ENCODE results near the gene DBNDD1.
"Not testable (repeated sequence)": the region's sequence is repeated elsewhere in the genome, so short reads cannot be mapped to it uniquely, and the experiment has no call there.

Gene DBNDD1

GRCh38 chr16:89986600-89986999 lies 32.7 kb downstream of the DBNDD1 start:
- DNase-seq: no peak

GRCh38 chr16:89985219-89985618 lies 34.0 kb downstream of the DBNDD1 start:
- DNase-seq: no peak

- DNase-seq: no peak
These were observed 35.0 kb downstream of the DBNDD1 start for GRCh38 chr16:89984216-89984615.

GRCh38 chr16:89983536-89983935 lies 35.7 kb downstream of the DBNDD1 start:
- DNase-seq: no peak

- no peak for DNase-seq
These were observed 36.9 kb downstream of the DBNDD1 start for GRCh38 chr16:89982318-89982717.

GRCh38 chr16:89981414-89981813 lies 37.8 kb downstream of the DBNDD1 start:
- no peak for DNase-seq

- no peak for DNase-seq
These were observed 44.4 kb downstream of the DBNDD1 start for GRCh38 chr16:89974870-89975269.

- no peak for DNase-seq
These were observed 45.5 kb downstream of the DBNDD1 start for GRCh38 chr16:89973654-89974335.

GRCh38 chr16:89973235-89973634 lies 46.0 kb downstream of the DBNDD1 start:
- DNase-seq: no peak

- DNase-seq: peak; percentile 93
These were observed 46.7 kb downstream of the DBNDD1 start for GRCh38 chr16:89972244-89973234.

GRCh38 chr16:89971495-89972243 lies 47.6 kb downstream of the DBNDD1 start:
- DNase-seq: no peak

- no peak for DNase-seq
These were observed 49.4 kb downstream of the DBNDD1 start for GRCh38 chr16:89969741-89970410.

- not testable (repeated sequence) for DNase-seq
These were observed 51.2 kb downstream of the DBNDD1 start for GRCh38 chr16:89968074-89968473.

- DNase-seq: not testable (repeated sequence)
These were observed 51.8 kb downstream of the DBNDD1 start for GRCh38 chr16:89967436-89967835.

GRCh38 chr16:89966756-89967155 lies 52.5 kb downstream of the DBNDD1 start:
- no peak for DNase-seq

GRCh38 chr16:89965447-89966225 lies 53.6 kb downstream of the DBNDD1 start:
- DNase-seq: no peak

GRCh38 chr16:89964201-89964600 lies 55.1 kb downstream of the DBNDD1 start:
- DNase-seq: no peak

- no peak for DNase-seq
These were observed 56.3 kb downstream of the DBNDD1 start for GRCh38 chr16:89962754-89963498.

- DNase-seq: no peak
These were observed 57.3 kb downstream of the DBNDD1 start for GRCh38 chr16:89961920-89962319.

- no peak for DNase-seq
These were observed 58.3 kb downstream of the DBNDD1 start for GRCh38 chr16:89960966-89961365.

- no peak for DNase-seq
These were observed 60.7 kb downstream of the DBNDD1 start for GRCh38 chr16:89958596-89958995.
